HepG2 (cell line): ENCODE measurements around the gene FNDC3B. TPM values are rescaled to one million over a fixed set of nuclear protein-coding genes. Genes with fewer than 3 reads are reported as not detected.

ENCODE experiments used
- ATAC-seq: fragments of 200-7000 bp; cut with Tn5 transposase; 3 replicates; pipeline ENCODE4 v1.9.1; 2020; ENCODE audit warnings: mild to moderate bottlenecking, moderate library complexity
- BruUV-seq: library from RNA; stranded (reverse); fragments of 400-500 nt; replicated peaks from 2 replicates; lab custom pipeline; 2021; lab: Mats Ljungman, UMichigan
- CTCF ChIA-PET: fragments of 300-600 bp; formaldehyde crosslinking; extraction: SDS; loops from one replicate; lab custom pipeline; 2021; ENCODE audit warnings: low total read pairs, inconsistent platforms, low intra/inter-chr PET ratio; lab: Yijun Ruan, JAX
- POLR2A ChIA-PET: fragments of 350-600 bp; sonication (Branson Sonifier 250); formaldehyde crosslinking; loops from one replicate; lab custom pipeline; 2020; ENCODE audit warnings: antibody characterized with exemption, inconsistent platforms; lab: Yijun Ruan, JAX
- DNase-seq: peaks from one replicate; pipeline ENCODE4 v3.0.0-alpha.2; 2015; ENCODE audit warnings: low spot score
- FAIRE-seq: peaks from 3 replicates; lab custom pipeline; 2011; peaks lifted over from hg19 to GRCh38; lab: Jason Lieb, UNC
- H2AFZ ChIP-seq: one replicate; pipeline ENCODE4 v1.6.1; 2011; ENCODE audit warnings: low read length, inconsistent platforms
- H3K27ac ChIP-seq: fragments of 300-600 bp; 3 replicates; pipeline ENCODE4 v1.8.0; 2011; ENCODE audit warnings: mixed run types, mild to moderate bottlenecking, mixed read lengths, low read length, inconsistent platforms; ENCODE audit not compliant: insufficient read depth; ENCODE audit errors: extremely low read length
- H3K27me3 ChIP-seq, 2 experiments: fragments of 200-600 bp in 1 of 2; 2 replicates in 1 of 2; 3 replicates in 1 of 2; pipeline versions ENCODE4 v1.6.0 to v1.8.0; 2011; ENCODE audit warnings: low read length in 2 of 2, mild to moderate bottlenecking in 2 of 2, moderate library complexity in 2 of 2, inconsistent platforms in 1 of 2; ENCODE audit not compliant: insufficient read depth in 2 of 2, control insufficient read depth in 1 of 2
- H3K36me3 ChIP-seq, 2 experiments: fragments of 200-600 bp in 1 of 2; replicated peaks in 1 of 2; 2 replicates in 1 of 2; 3 replicates in 1 of 2; pipeline versions ENCODE4 v1.5.1 to v1.8.0; 2011; ENCODE audit warnings: low read length in 2 of 2, inconsistent platforms in 1 of 2; ENCODE audit not compliant: insufficient read depth in 2 of 2, control insufficient read depth in 1 of 2
- H3K4me1 ChIP-seq: 2 replicates; pipeline ENCODE4 v1.5.1; 2012; ENCODE audit warnings: low read length, inconsistent platforms; ENCODE audit not compliant: insufficient read depth
- H3K4me2 ChIP-seq: 2 replicates; pipeline ENCODE4 v1.6.0; 2011; ENCODE audit warnings: low read depth, low read length, inconsistent platforms
- H3K4me3 ChIP-seq, 3 experiments: fragments of 200-600 bp in 1 of 3; sonication (generic), shearing (Covaris generic) in 1 of 3; replicated peaks in 1 of 3; 2 replicates each; pipeline ENCODE4 v1.5.1; 2011 to 2016; ENCODE audit warnings: low read length in 3 of 3, inconsistent platforms in 2 of 3, low read depth in 2 of 3, mild to moderate bottlenecking in 2 of 3, control low read depth in 1 of 3, mixed read lengths in 1 of 3; ENCODE audit not compliant: insufficient read depth in 1 of 3
- H3K79me2 ChIP-seq: one replicate; pipeline ENCODE4 v1.6.1; 2011; ENCODE audit warnings: low read length, inconsistent platforms; ENCODE audit not compliant: insufficient read depth
- H3K9ac ChIP-seq: 2 replicates; pipeline ENCODE4 v1.6.0; 2011; ENCODE audit warnings: mild to moderate bottlenecking, low read depth, low read length, inconsistent platforms; ENCODE audit not compliant: insufficient read depth
- H3K9me3 ChIP-seq: 2 replicates; pipeline ENCODE4 v1.5.1; 2012; ENCODE audit warnings: mild to moderate bottlenecking, low read length
- H4K20me1 ChIP-seq: 2 replicates; pipeline ENCODE4 v1.6.0; 2011; ENCODE audit warnings: inconsistent platforms, mild to moderate bottlenecking, low read length, moderate library complexity; ENCODE audit not compliant: insufficient read depth
- CCDC6 ChIP-seq: sonication (generic); formaldehyde crosslinking; IDR thresholded peaks from 2 replicates; pipeline ENCODE4 v1.8.1; 2022; ENCODE audit warnings: mild to moderate bottlenecking, missing genetic modification reagents, moderate library complexity
- CREB1 ChIP-seq, 2 experiments: fragments of 450-650 bp in 1 of 2; IDR thresholded peaks; 2 replicates each; pipeline ENCODE4 v1.6.1; 2016 to 2017; ENCODE audit warnings: control low read depth in 1 of 2, mild to moderate bottlenecking in 1 of 2, missing compliant biosample characterization in 1 of 2, missing genetic modification characterization in 1 of 2
- PBX3 ChIP-seq: sonication (generic); formaldehyde crosslinking; IDR thresholded peaks from 2 replicates; pipeline ENCODE4 v1.8.1; 2023; ENCODE audit warnings: missing genetic modification reagents, inconsistent platforms, borderline replicate concordance
- SALL2 ChIP-seq: sonication (generic); formaldehyde crosslinking; IDR thresholded peaks from 2 replicates; pipeline ENCODE4 v1.8.1; 2023; ENCODE audit warnings: mild to moderate bottlenecking, missing genetic modification reagents, inconsistent platforms
- TOPORS ChIP-seq: sonication (generic); formaldehyde crosslinking; IDR thresholded peaks from 2 replicates; pipeline ENCODE4 v1.8.0; 2023; ENCODE audit warnings: mild to moderate bottlenecking, missing genetic modification reagents
- ZNF160 ChIP-seq: sonication (generic); formaldehyde crosslinking; IDR thresholded peaks from 2 replicates; pipeline ENCODE4 v1.8.0; 2022; ENCODE audit warnings: mild to moderate bottlenecking, inconsistent platforms, missing genetic modification reagents
- ZNF264 ChIP-seq: sonication (generic); formaldehyde crosslinking; IDR thresholded peaks from 2 replicates; pipeline ENCODE4 v1.4.0; 2020; ENCODE audit warnings: missing genetic modification reagents
- ZNF329 ChIP-seq: sonication (generic); formaldehyde crosslinking; IDR thresholded peaks from 2 replicates; pipeline ENCODE4 v1.9.0; 2021; ENCODE audit warnings: low read depth, mild to moderate bottlenecking, missing genetic modification reagents
- ZNF530 ChIP-seq: sonication (generic); formaldehyde crosslinking; IDR thresholded peaks from 2 replicates; pipeline ENCODE4 v1.5.0; 2020; ENCODE audit warnings: low read depth, mild to moderate bottlenecking, missing genetic modification reagents
- ZNF775 ChIP-seq: sonication (generic); formaldehyde crosslinking; IDR thresholded peaks from 2 replicates; pipeline ENCODE4 v1.4.0; 2020; ENCODE audit warnings: missing genetic modification reagents, mild to moderate bottlenecking, moderate library complexity, borderline replicate concordance
- WGBS: methylation state at CpG from one replicate; pipeline ENCODE4 v1.1.6; 2017; ENCODE audit warnings: low lambda C conversion rate; 5-methylcytosine and 5-hydroxymethylcytosine counted together
- in situ Hi-C: cut with HindIII; loops from 2 replicates; pipeline ENCODE4 v1.10.0; 2017; ENCODE audit warnings: low pct_unique_long_range_greater_than_20kb; ENCODE audit not compliant: extremely low pct_ligation_motif_present
- intact Hi-C: fragments of 100-400 bp; cut with micrococcal nuclease; formaldehyde crosslinking; loops from one replicate; pipeline ENCODE4 v1.10.0; 2022; ENCODE audit not compliant: unreplicated experiment
- polyA plus RNA-seq, 8 experiments: library from polyadenylated mRNA; depleted of rRNA in 3 of 8; stranded (reverse) in 7 of 8; unstranded in 1 of 8; fragments of >200 nt; fragmentation: Illumina TruSeq in 4 of 8; extraction: Trizol in 4 of 8; gene quantifications; 2 replicates each; pipeline versions ENCODE4 v1.2.1 to v1.2.3, GENCODE V29; 2011 to 2016; ENCODE audit warnings: low read depth in 4 of 8, missing spikeins in 1 of 8, mixed read lengths in 1 of 8; ENCODE audit not compliant: insufficient read depth in 1 of 8
- total RNA-seq, 5 experiments: library from RNA; depleted of rRNA; stranded (reverse); fragments of >200 nt; fragmentation: Illumina TruSeq; extraction: Trizol; gene quantifications; 2 replicates each; pipeline ENCODE4 v1.2.3, GENCODE V29; 2016; ENCODE audit warnings: low read depth in 1 of 5
- TF ChIP-seq, protein P1 (sequence below): sonication (generic); formaldehyde crosslinking; IDR thresholded peaks from 2 replicates; pipeline ENCODE4 v1.8.1; 2023; ENCODE audit warnings: mild to moderate bottlenecking, missing genetic modification reagents
- TF ChIP-seq, protein P2 (sequence below): sonication (generic); formaldehyde crosslinking; IDR thresholded peaks from 2 replicates; pipeline ENCODE4 v1.8.0; 2022; ENCODE audit warnings: missing genetic modification reagents, low read depth, mild to moderate bottlenecking, borderline replicate concordance
- TF ChIP-seq, protein P3 (sequence below): sonication (generic); formaldehyde crosslinking; IDR thresholded peaks from 2 replicates; pipeline ENCODE4 v1.4.0; 2020; ENCODE audit warnings: missing genetic modification reagents
- TF ChIP-seq, protein P4 (sequence below): sonication (generic); formaldehyde crosslinking; IDR thresholded peaks from 2 replicates; pipeline ENCODE4 v1.5.1; 2020; ENCODE audit warnings: missing genetic modification reagents, mild to moderate bottlenecking, borderline replicate concordance

Gene FNDC3B
- total and polyA plus RNA-seq, 2 of the 13 experiments (the other 11 are each of a cell fraction or from before 2014, with no cell fraction given): 74.8 to 103 TPM

DNA sequence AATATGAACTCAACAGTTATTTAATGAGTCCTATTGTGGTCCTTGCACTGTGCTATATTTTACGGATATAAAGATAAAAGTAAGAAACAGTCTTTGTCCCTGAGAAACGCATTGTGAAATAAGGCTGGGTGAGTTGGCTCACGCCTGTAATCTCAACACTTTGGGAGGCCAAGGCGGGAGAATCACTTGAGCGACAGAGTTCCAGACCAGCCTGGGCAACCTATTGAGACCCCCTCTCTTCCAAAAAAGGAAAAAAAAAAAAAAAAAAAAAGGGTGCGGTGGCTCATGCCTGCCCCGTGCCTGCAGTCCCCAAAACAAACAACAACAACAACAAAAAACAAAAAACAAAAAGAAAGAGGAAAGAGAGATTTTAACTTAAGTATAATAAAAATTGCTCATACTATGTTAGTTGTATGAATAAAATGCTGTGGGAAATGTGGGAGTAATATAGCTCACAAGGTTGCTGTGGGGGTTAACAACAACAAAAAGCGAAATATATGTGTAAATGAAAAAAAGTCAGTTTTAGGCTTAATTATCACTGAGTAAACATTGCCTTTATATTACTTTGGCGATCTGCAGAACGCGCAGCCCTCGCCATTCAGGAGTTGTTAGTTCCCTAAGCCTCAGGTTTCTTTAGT lies 461 bp upstream of the FNDC3B start:
- Histone ChIP-seq H3K9ac (peak overlapping the region; percentile 100), H3K79me2 (peaks cover 64% of the 10 kb centered on the region), H3K27ac (peak overlapping the region; percentile 99), H3K9me3 (no peaks in the 10 kb centered on the region), H3K36me3 (peaks cover 0 to 2% of the 10 kb centered on the region in 2 experiments; a peak in 2 of 5 replicates), H2AFZ (no peak overlapping the region), H3K4me2 (peak overlapping the region; percentile 95), H3K4me3 (peak overlapping the region; percentile 93 to 99 (median 95)), H3K4me1 (peaks cover 44% of the 10 kb centered on the region), H3K27me3 (no peaks in the 10 kb centered on the region; a peak in 1 of 5 replicates), H4K20me1 (peaks cover 9% of the 10 kb centered on the region; the same call in 1 of the 2 replicates)
- no peak for FAIRE-seq
- 24% methylated on average over 12 of the region's 12 CpGs for WGBS
- ChIA-PET POLR2A (interaction anchor here (0.6 to 2.2 kb wide), 24 partner anchors 8 to 232 kb away, joined by 3 to 15 read pairs (median 4); partner anchors contain the start of genes PLD1 and TMEM212), CTCF (no interaction called here)
- intact Hi-C loops (loop anchor here (2.0 to 5.0 kb wide), 2 partner anchors 102 to 198 kb away; no protein-coding TSS in a partner anchor), in situ Hi-C loops (loop anchor here (10.0 kb wide), 1 partner anchor 194 kb away; the partner anchor contains the start of gene TMEM212)
- BruUV-seq: no TSS peak
- ATAC-seq: no peak
- no peak for DNase-seq
- TF ChIP-seq PBX3 (no peak), ZNF775 (CRISPR knock-in tag) (no peak), ZNF160 (no peak), CCDC6 (no peak), TOPORS (CRISPR knock-in tag) (0 out of 2 replicates have a peak, but pooled peaks have one; percentile 11), ZNF530 (CRISPR knock-in tag) (no peak), CREB1 (IDR thresholded peaks at IDR 0.05) (no peak), CREB1 (CRISPR knock-in tag; IDR thresholded peaks at IDR 0.05) (0 out of 2 replicates have a peak, but pooled peaks have one; percentile 9), ZNF264 (0 out of 2 replicates have a peak, but pooled peaks have one; percentile 2), SALL2 (CRISPR knock-in tag) (no peak; the same call in 1 of the 2 replicates), ZNF329 (CRISPR knock-in tag) (0 out of 2 replicates have a peak, but pooled peaks have one; percentile 22)
- TF ChIP-seq, protein P1, sequence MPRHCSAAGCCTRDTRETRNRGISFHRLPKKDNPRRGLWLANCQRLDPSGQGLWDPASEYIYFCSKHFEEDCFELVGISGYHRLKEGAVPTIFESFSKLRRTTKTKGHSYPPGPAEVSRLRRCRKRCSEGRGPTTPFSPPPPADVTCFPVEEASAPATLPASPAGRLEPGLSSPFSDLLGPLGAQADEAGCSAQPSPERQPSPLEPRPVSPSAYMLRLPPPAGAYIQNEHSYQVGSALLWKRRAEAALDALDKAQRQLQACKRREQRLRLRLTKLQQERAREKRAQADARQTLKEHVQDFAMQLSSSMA (CRISPR knock-in tag): 0 out of 2 replicates have a peak, but pooled peaks have one; percentile 12
- TF ChIP-seq, protein P2, sequence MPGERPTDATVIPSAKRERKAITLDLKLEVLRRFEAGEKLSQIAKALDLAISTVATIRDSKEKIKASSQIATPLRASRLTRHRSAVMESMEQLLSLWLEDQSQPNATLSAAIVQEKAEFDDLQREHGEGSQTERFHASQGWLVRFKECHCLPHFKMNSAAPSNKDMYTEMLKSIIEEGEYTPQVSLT: 0 out of 2 replicates have a peak, but pooled peaks have one; percentile 58
- TF ChIP-seq, protein P3, sequence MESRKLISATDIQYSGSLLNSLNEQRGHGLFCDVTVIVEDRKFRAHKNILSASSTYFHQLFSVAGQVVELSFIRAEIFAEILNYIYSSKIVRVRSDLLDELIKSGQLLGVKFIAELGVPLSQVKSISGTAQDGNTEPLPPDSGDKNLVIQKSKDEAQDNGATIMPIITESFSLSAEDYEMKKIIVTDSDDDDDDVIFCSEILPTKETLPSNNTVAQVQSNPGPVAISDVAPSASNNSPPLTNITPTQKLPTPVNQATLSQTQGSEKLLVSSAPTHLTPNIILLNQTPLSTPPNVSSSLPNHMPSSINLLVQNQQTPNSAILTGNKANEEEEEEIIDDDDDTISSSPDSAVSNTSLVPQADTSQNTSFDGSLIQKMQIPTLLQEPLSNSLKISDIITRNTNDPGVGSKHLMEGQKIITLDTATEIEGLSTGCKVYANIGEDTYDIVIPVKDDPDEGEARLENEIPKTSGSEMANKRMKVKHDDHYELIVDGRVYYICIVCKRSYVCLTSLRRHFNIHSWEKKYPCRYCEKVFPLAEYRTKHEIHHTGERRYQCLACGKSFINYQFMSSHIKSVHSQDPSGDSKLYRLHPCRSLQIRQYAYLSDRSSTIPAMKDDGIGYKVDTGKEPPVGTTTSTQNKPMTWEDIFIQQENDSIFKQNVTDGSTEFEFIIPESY (CRISPR knock-in tag): 0 out of 2 replicates have a peak, but pooled peaks have one; percentile 16
- TF ChIP-seq, protein P4, sequence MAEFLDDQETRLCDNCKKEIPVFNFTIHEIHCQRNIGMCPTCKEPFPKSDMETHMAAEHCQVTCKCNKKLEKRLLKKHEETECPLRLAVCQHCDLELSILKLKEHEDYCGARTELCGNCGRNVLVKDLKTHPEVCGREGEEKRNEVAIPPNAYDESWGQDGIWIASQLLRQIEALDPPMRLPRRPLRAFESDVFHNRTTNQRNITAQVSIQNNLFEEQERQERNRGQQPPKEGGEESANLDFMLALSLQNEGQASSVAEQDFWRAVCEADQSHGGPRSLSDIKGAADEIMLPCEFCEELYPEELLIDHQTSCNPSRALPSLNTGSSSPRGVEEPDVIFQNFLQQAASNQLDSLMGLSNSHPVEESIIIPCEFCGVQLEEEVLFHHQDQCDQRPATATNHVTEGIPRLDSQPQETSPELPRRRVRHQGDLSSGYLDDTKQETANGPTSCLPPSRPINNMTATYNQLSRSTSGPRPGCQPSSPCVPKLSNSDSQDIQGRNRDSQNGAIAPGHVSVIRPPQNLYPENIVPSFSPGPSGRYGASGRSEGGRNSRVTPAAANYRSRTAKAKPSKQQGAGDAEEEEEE: no peak
